AG04449 (cell line): ENCODE results near the gene ARMC10.
"Not testable (repeated sequence)": the region's sequence is repeated elsewhere in the genome, so short reads cannot be mapped to it uniquely, and the experiment has no call there.

Experiments used
- CTCF ChIA-PET: fragments of 350-600 bp; formaldehyde crosslinking; extraction: SDS; loops from one replicate; lab custom pipeline; 2021; ENCODE audit warnings: antibody characterized with exemption; lab: Yijun Ruan, JAX
- POLR2A ChIA-PET: fragments of 400-600, 350-600 bp; formaldehyde crosslinking; extraction: SDS; loops from one replicate; lab custom pipeline; 2020; ENCODE audit warnings: antibody characterized with exemption, inconsistent platforms; lab: Yijun Ruan, JAX
- DNase-seq: peaks from one replicate; pipeline ENCODE4 v3.0.0-alpha.2; 2010; ENCODE audit warnings: low read depth, low spot score
- H3K4me3 ChIP-seq: 2 replicates; pipeline ENCODE4 v1.5.1; 2011; ENCODE audit warnings: low read depth, mild to moderate bottlenecking, control low read depth, low read length
- TF ChIP-seq, protein P1 (sequence below): IDR thresholded peaks from one replicate; pipeline ENCODE4 v1.5.1; 2011; ENCODE audit warnings: mild to moderate bottlenecking, moderate library complexity, low read length, control low read depth, inconsistent platforms; ENCODE audit not compliant: insufficient read depth; ENCODE audit errors: missing control alignments

Gene ARMC10

DNA sequence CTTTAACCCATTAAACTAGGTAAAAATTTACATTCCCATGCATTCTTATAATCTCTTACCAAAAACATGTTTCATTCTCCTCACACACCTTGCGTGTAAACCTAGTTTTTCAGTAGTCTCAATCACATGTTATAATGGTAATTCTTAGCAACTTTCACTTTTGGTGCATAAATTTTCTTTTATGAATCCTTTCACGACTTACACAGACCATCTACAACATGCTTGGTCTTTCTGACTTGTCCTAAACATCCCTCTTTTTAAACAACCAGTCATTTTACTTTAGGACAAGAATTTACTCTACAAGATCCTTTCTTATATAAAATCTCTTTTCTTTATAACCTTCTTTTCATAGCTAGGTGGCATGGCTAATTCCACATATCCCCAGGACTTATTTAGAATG lies 26.1 kb upstream of the ARMC10 start:
- ChIA-PET POLR2A (no interaction called here), CTCF (interaction anchor here (1.2 to 6.0 kb wide), 3 partner anchors 10 to 130 kb away, joined by 3 to 42 read pairs (median 5); no protein-coding TSS in a partner anchor)
- DNase-seq, result no peak
- no peak overlapping the region for H3K4me3 ChIP-seq
- TF ChIP-seq, protein P1, sequence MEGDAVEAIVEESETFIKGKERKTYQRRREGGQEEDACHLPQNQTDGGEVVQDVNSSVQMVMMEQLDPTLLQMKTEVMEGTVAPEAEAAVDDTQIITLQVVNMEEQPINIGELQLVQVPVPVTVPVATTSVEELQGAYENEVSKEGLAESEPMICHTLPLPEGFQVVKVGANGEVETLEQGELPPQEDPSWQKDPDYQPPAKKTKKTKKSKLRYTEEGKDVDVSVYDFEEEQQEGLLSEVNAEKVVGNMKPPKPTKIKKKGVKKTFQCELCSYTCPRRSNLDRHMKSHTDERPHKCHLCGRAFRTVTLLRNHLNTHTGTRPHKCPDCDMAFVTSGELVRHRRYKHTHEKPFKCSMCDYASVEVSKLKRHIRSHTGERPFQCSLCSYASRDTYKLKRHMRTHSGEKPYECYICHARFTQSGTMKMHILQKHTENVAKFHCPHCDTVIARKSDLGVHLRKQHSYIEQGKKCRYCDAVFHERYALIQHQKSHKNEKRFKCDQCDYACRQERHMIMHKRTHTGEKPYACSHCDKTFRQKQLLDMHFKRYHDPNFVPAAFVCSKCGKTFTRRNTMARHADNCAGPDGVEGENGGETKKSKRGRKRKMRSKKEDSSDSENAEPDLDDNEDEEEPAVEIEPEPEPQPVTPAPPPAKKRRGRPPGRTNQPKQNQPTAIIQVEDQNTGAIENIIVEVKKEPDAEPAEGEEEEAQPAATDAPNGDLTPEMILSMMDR, result no peak

DNA sequence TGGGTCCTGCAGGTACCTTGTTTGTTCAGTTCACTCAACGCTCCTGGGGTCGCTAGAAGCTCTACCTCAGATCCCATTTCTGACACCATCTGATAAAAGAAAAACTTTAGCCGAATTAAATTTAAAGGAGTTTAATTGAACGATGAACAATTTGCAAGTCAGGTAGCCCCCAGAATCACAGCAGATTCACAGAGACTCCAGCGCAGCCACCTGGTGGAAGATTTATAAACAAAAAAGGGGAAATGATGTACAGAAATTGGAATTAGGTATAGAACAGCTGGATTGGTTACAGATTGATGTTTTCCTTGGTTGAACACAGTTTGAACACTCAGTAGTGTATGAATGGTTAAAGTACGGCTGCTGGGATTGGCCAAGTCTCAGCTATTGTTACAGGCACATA lies 23.4 kb upstream of the ARMC10 start:
- ChIA-PET CTCF (interaction anchor here (6.0 kb wide), 1 partner anchor 10 kb away, joined by 42 read pairs; no protein-coding TSS in a partner anchor), POLR2A (no interaction called here)
- TF ChIP-seq, protein P1, result no peak
- no peak overlapping the region for H3K4me3 ChIP-seq
- DNase-seq, result no peak

DNA sequence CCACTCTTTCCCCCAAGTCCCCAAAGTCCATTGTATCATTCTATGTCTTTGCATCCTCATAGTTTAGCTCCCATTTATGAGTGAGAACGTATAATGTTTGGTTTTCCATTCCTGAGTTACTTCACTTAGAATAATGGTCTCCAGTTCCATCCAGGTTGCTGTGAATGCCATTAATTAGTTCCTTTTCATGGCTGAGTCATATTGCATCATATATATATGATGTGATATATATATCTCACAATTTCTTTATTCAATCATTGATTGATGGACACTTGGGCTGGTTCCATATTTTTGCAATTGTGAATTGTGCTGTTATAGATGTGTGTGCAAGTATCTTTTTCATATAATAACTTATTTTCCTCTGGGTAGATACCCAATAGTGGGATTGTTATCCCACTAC lies 18.9 kb upstream of the ARMC10 start:
- POLR2A ChIA-PET, DNase-seq, H3K4me3 ChIP-seq, CTCF ChIA-PET: not testable (repeated sequence)

DNA sequence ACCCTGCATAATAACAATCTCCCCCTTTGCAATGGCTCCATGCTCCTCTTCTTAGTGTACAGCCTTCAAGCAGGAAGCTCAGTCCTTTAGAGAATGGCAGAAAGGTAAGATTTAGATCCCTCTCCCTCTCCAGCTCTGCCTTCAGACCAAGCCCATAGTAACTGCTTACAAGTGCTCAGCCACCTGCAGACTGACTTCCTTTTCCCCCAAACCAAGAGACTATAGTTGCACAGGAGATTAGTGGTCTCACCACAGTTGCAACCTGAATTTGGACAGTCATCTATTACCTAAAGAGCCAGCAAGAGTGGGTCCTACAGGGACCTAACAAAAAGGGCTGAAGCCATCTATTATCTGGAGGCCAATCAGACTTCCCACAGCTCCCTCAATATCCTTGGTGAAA lies 16.8 kb upstream of the ARMC10 start:
- no peak overlapping the region for H3K4me3 ChIP-seq
- TF ChIP-seq, protein P1, result no peak
- ChIA-PET CTCF (interaction anchor here (0.8 to 2.5 kb wide), 6 partner anchors 9 to 300 kb away, joined by 3 to 6 read pairs (median 5); partner anchors contain the start of genes ARMC10 and FBXL13), POLR2A (no interaction called here)
- no peak for DNase-seq

DNA sequence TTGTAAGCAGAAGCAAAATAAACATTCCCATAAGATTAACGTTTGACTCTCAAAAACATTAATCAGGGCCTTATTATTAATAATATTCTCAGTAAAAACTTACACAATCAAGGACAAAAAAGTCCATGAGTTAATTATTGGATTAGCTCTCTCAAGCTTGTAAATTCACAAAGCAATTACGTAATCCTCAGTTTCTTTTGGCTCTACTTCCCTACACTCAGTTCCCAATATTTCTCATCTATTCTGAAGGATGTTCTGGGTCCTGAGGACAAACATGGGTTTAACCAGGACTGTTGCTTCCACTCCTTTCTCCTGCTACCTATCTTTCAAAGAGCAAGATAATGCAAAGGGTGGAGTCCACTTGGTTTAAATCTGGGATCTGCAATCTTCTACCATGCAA lies 15.5 kb upstream of the ARMC10 start:
- no peak overlapping the region for H3K4me3 ChIP-seq
- ChIA-PET CTCF (interaction anchor here (0.9 to 2.5 kb wide), 6 partner anchors 9 to 302 kb away, joined by 3 to 6 read pairs (median 4); partner anchors contain the start of genes ARMC10 and FBXL13), POLR2A (no interaction called here)
- TF ChIP-seq, protein P1, result no peak
- no peak for DNase-seq

DNA sequence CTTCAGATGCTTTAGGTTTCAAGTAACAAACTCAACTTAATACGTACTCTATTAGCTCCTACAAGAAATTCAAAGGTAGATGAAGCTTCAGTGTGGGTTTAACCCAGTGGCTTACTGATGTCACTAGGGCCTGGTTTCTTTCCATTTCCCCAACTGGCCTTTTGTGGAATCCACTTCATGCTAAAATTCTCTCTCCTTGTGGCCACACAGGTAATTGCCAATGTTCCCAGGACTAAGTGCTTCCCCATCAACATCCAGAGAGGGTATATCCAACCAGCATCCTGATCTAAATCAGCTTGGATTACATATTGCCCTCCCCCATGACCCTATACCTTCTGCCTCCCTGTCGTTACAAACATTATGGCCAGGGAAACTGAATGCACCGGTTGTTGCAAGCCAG lies 11.0 kb upstream of the ARMC10 start:
- TF ChIP-seq, protein P1, result no peak
- no peak overlapping the region for H3K4me3 ChIP-seq
- ChIA-PET POLR2A (no interaction called here), CTCF (interaction anchor here (1.0 to 1.2 kb wide), 3 partner anchors 9 to 306 kb away, joined by 3 to 6 read pairs (median 3); no protein-coding TSS in a partner anchor)
- no peak for DNase-seq

DNA sequence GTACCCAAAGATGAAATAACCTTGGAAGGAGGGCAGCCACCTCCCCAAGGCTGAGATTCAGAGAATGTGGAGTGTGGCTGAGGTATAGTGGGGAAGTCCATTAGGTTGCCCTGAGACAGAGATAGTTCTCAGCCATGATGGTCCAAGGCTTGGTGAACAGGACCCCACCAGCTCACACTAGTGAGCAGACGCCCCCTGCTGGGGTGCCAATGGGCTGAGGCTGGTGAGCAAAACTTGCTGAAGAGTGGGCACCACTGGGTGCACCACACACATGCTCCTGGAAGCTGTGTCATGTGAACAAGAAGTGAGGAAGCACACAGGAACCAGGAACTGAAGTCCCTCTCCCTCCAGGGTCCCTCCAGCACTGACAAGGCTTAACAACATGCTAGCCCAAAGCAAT lies 9.3 kb upstream of the ARMC10 start:
- CTCF ChIA-PET, result interaction anchor here (0.6 to 0.8 kb wide), 3 partner anchors 9 to 314 kb away, joined by 4 to 6 read pairs (median 4); partner anchors contain the start of genes ARMC10 and FBXL13

More for the DNA sequence above, 9.3 kb upstream of the ARMC10 start:
- no peak overlapping the region for H3K4me3 ChIP-seq
- no peak for DNase-seq
- TF ChIP-seq, protein P1, result peak; percentile 70
- POLR2A ChIA-PET, result interaction anchor here (2.1 kb wide), 1 partner anchor 9 kb away, joined by 7 read pairs; the partner anchor contains the start of genes ARMC10 and FBXL13
